Breast epithelium (tissue), 3 donors: ENCODE data around the gene KRT39.

Experiments used
- CTCF ChIP-seq, 3 donors: fragments of 450-650 bp; IDR thresholded peaks; one replicate each; pipeline ENCODE4 v1.5.1; 2016 to 2017; ENCODE audit warnings: antibody characterized with exemption in 3 of 3, mild to moderate bottlenecking in 3 of 3, moderate library complexity in 3 of 3
- POLR2A ChIP-seq: fragments of 450-650 bp; IDR thresholded peaks from one replicate; pipeline ENCODE4 v1.6.1; 2016; ENCODE audit warnings: antibody characterized with exemption, mild to moderate bottlenecking, moderate library complexity

DNA sequence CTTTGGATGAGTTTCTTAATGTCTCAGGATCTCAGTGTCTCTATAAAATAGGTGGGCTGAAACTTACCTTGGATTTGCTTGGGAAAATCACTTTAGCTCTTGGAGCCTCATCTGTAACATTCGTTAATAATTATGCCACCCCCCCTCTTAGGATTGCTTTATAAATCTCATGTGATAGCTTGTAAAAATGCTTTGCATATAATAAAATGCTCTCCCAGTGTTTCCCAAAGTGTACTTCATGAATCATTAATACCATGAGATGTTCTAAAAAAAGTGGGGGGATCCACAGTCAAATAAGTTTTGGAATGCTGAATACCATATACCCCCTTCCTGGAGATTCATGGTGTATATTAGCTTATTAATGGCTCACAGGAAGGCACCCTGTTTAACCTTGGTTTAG, 5.2 kb downstream of the KRT39 start:
- TF ChIP-seq CTCF (IDR thresholded peaks at IDR 0.05) (no peak), POLR2A (no peak)
